Measurements from ENCODE around the gene SLC9A3.

SLC9A3 gene

GRCh38 chr5:428754-429452 is 95.3 kb downstream of the SLC9A3 start:
- no peak for DNase-seq (ENCODE audit: low read depth)

DNA sequence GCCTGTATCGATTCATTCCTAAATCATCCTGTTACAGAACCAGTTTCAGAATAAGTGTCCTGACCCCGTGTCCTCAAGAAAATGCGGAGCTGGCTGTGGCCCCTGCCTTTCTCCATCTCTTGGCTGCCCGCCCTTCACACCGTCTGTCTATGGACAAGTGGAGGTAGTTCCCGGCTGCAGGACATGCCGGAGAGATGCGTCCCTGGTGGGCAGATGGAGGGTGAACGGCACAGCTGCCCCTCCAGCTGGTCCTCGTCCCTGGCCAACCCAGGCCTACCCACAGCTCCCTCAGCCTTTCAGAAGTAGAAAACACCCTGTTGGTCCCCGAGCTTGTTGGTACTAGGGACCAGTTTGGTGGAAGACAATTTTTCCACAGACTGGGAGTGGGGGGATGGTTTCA is 96.0 kb downstream of the SLC9A3 start:
- no peak for DNase-seq (ENCODE audit: low read depth)

DNA sequence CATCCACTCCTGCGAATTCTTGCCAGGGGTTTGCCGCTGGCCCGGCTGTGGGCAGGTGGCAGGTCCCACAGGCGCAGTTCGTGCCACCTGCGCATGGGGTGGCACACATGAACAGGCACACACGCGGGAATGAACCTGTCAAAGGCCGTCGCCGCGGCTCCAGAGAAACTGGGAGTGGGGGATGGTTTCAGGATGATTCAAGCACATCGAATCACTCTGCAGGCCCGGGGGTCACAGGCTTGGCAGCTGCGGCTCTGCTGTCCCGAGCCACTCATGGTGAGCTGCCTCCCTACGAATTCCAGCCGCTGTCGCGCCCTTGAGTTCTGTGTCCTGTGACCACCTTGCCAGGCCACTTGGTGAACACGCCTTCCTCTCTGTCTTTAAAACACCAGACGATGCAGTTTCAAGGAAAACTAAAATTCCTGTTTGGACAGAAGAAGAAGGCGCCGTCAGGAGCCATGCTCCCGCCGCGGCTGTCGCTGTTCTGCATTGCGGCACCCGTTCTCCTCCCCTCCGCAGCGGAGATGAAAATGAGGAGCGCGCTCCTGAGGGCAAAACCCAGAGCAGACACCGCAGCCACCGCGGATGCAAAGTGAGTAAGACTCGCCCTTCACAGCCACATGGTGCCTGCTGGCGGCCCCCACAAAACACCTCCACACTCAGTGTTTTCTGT is 96.7 kb downstream of the SLC9A3 start:
- no peak for DNase-seq (ENCODE audit: low read depth)

- DNase-seq (ENCODE audit: low read depth) = no peak
Observed at GRCh38 chr5:426392-426976, 97.8 kb downstream of the SLC9A3 start.

GRCh38 chr5:425714-426113 is 98.5 kb downstream of the SLC9A3 start:
- no peak for DNase-seq (ENCODE audit: low read depth)

- DNase-seq (ENCODE audit: low read depth) = no peak
Observed at GRCh38 chr5:424301-425110, 99.7 kb downstream of the SLC9A3 start.

DNA sequence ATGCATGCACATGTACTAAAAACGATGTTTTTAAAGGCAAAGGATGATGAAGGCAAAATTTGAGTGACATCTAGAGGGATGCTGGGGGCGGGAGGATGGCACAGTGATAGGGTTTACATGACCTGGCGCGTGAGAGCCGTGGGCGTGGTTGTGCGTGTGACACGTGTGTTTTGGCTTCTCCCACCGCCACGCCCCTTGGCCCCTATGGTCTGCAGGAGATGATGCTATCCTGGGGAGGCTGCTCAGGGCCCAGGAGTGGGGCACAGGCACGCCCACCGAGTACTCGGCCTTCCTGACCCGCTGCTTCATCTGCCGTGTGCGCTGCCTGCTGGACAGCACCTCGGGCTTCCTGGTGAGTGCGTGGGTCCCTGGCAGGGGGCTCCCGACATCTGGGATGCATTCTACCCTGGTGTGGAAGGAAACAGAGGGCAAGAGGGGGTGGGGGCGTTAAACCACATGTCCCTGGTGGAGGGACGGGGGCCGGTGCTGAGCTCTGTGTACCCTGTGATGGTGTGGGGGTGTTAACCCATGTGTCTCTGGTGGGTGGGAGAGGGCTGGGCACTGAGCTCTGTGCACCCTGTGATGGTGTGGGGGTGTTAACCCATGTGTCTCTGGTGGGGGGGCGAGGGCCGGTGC is 100.5 kb downstream of the SLC9A3 start:
- DNase-seq (ENCODE audit: low read depth) = no peak

- DNase-seq (ENCODE audit: low read depth) = no peak
Observed at GRCh38 chr5:423233-423565, 101.0 kb downstream of the SLC9A3 start.

- no peak for DNase-seq (ENCODE audit: low read depth)
Observed at GRCh38 chr5:422323-423232, 101.7 kb downstream of the SLC9A3 start.

- DNase-seq (ENCODE audit: low read depth) = no peak
Observed at GRCh38 chr5:421901-422300, 102.3 kb downstream of the SLC9A3 start.

- DNase-seq (ENCODE audit: low read depth) = no peak
Observed at GRCh38 chr5:421287-421880, 102.9 kb downstream of the SLC9A3 start.

DNA sequence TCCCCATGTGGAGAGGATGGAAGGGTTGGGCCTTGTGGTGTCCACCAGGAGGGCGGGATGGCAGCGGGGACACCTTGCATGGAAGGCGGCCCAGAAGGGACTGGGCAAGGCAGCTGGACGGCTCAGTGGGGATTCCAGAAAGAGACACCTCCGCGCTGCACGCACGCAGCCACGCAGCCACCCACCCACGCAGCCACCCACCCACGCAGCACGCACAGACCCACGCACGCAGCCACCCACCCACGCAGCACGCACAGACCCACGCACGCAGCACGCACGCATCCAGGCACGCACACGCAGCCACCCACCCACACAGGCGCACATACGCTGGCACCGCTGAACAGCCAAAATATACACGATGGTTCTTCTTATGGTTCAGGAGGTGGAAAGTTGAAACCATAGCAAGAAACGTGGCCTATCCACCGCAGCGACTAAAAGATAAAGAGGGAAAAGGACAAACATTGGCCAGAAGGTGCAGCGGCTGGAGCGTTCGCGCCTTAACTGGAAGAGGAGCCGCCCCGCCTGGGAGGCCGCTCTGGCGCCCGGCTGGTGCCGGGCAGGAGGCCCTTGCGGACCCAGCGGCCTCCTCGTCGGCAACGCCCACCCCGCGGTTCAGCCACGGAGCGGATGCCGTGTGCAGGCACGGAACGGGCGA is 103.5 kb downstream of the SLC9A3 start:
- no peak for DNase-seq (ENCODE audit: low read depth)

All from activated T-cell treated with anti-CD3 and anti-CD28 coated beads for 48 hours (primary cell).